Mesendoderm (in vitro differentiated cells): ENCODE measurements around the gene ARSG.

Experiments used
- DNase-seq: peaks from one replicate; pipeline ENCODE4 v3.0.0; 2013
- H2AK5ac ChIP-seq: 2 replicates; pipeline ENCODE4 v1.6.1; 2013; ENCODE audit warnings: low read length, inconsistent platforms
- H2BK120ac ChIP-seq: 2 replicates; pipeline ENCODE4 v1.6.1; 2013; ENCODE audit warnings: low read depth, mild to moderate bottlenecking, low read length, moderate library complexity, mixed read lengths
- H2BK15ac ChIP-seq: replicated peaks from 2 replicates; pipeline ENCODE4 v1.6.1; 2013; ENCODE audit warnings: low read depth, mild to moderate bottlenecking, moderate library complexity
- H2BK5ac ChIP-seq: 2 replicates; pipeline ENCODE4 v1.6.1; 2013; ENCODE audit warnings: low read length, inconsistent platforms
- H3K18ac ChIP-seq: 2 replicates; pipeline ENCODE4 v1.6.1; 2013; ENCODE audit warnings: mild to moderate bottlenecking, low read length, mixed read lengths
- H3K23ac ChIP-seq: one replicate; pipeline ENCODE4 v1.6.1; 2013; ENCODE audit warnings: low read length
- H3K27ac ChIP-seq: 2 replicates; pipeline ENCODE4 v1.5.1; 2013; ENCODE audit warnings: low read depth, mild to moderate bottlenecking, inconsistent platforms, low read length, moderate library complexity
- H3K27me3 ChIP-seq: 2 replicates; pipeline ENCODE4 v1.6.1; 2013; ENCODE audit warnings: low read length, control low read depth, mild to moderate bottlenecking, inconsistent platforms; ENCODE audit not compliant: insufficient read depth, poor library complexity
- H3K36me3 ChIP-seq: 2 replicates; pipeline ENCODE4 v1.6.1; 2013; ENCODE audit warnings: low read length, inconsistent platforms; ENCODE audit not compliant: control insufficient read depth, insufficient read depth
- H3K4ac ChIP-seq: one replicate; pipeline ENCODE4 v1.6.1; 2013; ENCODE audit warnings: low read depth, mild to moderate bottlenecking, low read length, moderate library complexity
- H3K4me1 ChIP-seq: 2 replicates; pipeline ENCODE4 v1.6.1; 2013; ENCODE audit warnings: low read depth, low read length, inconsistent platforms; ENCODE audit not compliant: control insufficient read depth
- H3K4me2 ChIP-seq: 2 replicates; pipeline ENCODE4 v1.6.1; 2013; ENCODE audit warnings: low read length
- H3K4me3 ChIP-seq: 2 replicates; pipeline ENCODE4 v1.5.1; 2013; ENCODE audit warnings: mild to moderate bottlenecking, low read length
- H3K56ac ChIP-seq: one replicate; pipeline ENCODE4 v1.6.1; 2013; ENCODE audit warnings: low read length
- H3K79me1 ChIP-seq: 2 replicates; pipeline ENCODE4 v1.6.1; 2013; ENCODE audit warnings: low read length, inconsistent platforms
- H3K79me2 ChIP-seq: 2 replicates; pipeline ENCODE4 v1.6.1; 2013; ENCODE audit warnings: mild to moderate bottlenecking, low read length; ENCODE audit not compliant: control insufficient read depth, insufficient read depth
- H3K9ac ChIP-seq: 2 replicates; pipeline ENCODE4 v1.6.1; 2013; ENCODE audit warnings: low read length, inconsistent platforms
- H4K5ac ChIP-seq: one replicate; pipeline ENCODE4 v1.6.1; 2013; ENCODE audit warnings: low read length
- H4K8ac ChIP-seq: one replicate; pipeline ENCODE4 v1.6.1; 2013; ENCODE audit warnings: low read depth, mild to moderate bottlenecking, control low read depth, low read length, moderate library complexity
- WGBS: extraction: QIAGEN DNeasy Blood & Tissue Kit; methylation state at CpG from one replicate; pipeline ENCODE4 v1.1.7; 2013; ENCODE audit warnings: low lambda C conversion rate, missing lambda C conversion rate; ENCODE audit not compliant: insufficient coverage; ENCODE audit errors: extremely low coverage; 5-methylcytosine and 5-hydroxymethylcytosine counted together

The ARSG gene

DNA sequence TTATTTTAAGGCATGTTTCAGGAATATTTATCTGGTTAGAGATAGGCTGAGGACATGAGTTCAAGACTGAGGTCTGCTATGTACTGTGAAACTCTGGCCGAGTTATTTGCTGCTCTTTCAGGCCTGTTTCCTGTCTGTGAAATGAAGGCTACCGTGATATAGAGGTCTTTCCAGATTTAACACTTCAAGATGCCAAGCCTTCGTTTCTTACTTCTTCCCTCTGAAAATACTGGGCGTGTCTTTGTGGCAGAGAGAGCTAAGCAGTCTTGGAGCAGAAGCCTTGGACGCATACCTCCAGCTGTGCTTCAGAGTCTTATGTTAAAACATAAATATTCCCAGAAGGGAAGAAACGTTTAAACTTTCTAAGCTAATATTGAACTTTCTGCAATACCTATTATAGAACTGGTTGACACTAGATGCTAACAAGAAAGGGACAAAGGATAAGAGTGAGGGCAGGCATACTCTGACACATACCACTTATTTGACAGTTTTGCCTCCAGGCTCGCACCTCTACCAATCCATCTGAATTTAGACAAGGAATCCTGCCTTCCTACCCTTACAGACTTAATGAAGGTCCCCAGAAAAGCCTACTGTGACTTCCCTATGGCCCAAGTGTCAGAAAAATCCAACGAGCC, 148.5 kb downstream of the ARSG start:
- no CpG with 5 or more reads among the region's 8 CpGs for WGBS
- Histone ChIP-seq H3K4me2 (no peak overlapping the region), H3K56ac (no peak overlapping the region)

DNA sequence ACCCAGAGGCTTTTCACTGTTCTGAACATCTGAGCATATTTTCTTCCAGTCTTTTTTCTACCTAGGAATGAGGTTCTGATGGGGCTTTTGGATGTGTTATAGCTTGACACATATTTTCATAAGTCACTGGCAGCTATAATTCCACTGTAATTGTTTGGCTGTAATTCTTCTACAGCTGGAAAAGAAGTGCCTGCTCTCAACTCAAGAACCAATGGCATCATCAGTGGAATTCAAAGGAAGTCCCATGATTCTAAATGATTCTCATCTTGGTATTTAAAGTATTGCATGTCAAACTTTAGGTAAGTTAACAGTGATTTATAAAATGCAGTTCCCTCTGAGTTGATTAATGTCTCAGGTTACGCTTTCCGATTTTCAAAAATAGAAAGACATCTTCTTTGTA, 149.2 kb downstream of the ARSG start:
- no peak overlapping the region for H3K23ac ChIP-seq
- no peak overlapping the region for H2AK5ac ChIP-seq
- H3K18ac ChIP-seq: no peak overlapping the region
- WGBS: no CpG with 5 or more reads among the region's 2 CpGs
- H2BK120ac ChIP-seq: no peak overlapping the region
- no peaks in the 10 kb centered on the region for H3K79me1 ChIP-seq
- H3K4ac ChIP-seq: no peak overlapping the region
- no peaks in the 10 kb centered on the region for H3K79me2 ChIP-seq
- no peak overlapping the region for H4K5ac ChIP-seq
- no peak overlapping the region for H3K56ac ChIP-seq
- no peak overlapping the region for H3K9ac ChIP-seq
- no peaks in the 10 kb centered on the region for H3K4me1 ChIP-seq
- H3K4me3 ChIP-seq: no peak overlapping the region
- H2BK5ac ChIP-seq: no peak overlapping the region
- no peak overlapping the region for H4K8ac ChIP-seq
- no peaks in the 10 kb centered on the region for H3K36me3 ChIP-seq
- DNase-seq: no peak
- H3K27ac ChIP-seq: no peak overlapping the region
- no peak overlapping the region for H3K4me2 ChIP-seq
- no peaks in the 10 kb centered on the region for H3K27me3 ChIP-seq
- H2BK15ac ChIP-seq: no peak overlapping the region

More for the DNA sequence above, 148.5 kb downstream of the ARSG start:
- no peak overlapping the region for H3K18ac ChIP-seq
- H3K9ac ChIP-seq: no peak overlapping the region
- H3K27ac ChIP-seq: no peak overlapping the region
- H4K5ac ChIP-seq: no peak overlapping the region
- no peaks in the 10 kb centered on the region for H3K27me3 ChIP-seq
- H2AK5ac ChIP-seq: no peak overlapping the region
- no peak for DNase-seq
- no peak overlapping the region for H2BK15ac ChIP-seq
- H3K36me3 ChIP-seq: no peaks in the 10 kb centered on the region
- H3K23ac ChIP-seq: no peak overlapping the region
- no peak overlapping the region for H3K4me3 ChIP-seq
- H3K4ac ChIP-seq: no peak overlapping the region
- H3K79me1 ChIP-seq: no peaks in the 10 kb centered on the region
- H2BK5ac ChIP-seq: no peak overlapping the region
- H3K79me2 ChIP-seq: no peaks in the 10 kb centered on the region
- H4K8ac ChIP-seq: no peak overlapping the region
- no peak overlapping the region for H2BK120ac ChIP-seq
- H3K4me1 ChIP-seq: no peaks in the 10 kb centered on the region

DNA sequence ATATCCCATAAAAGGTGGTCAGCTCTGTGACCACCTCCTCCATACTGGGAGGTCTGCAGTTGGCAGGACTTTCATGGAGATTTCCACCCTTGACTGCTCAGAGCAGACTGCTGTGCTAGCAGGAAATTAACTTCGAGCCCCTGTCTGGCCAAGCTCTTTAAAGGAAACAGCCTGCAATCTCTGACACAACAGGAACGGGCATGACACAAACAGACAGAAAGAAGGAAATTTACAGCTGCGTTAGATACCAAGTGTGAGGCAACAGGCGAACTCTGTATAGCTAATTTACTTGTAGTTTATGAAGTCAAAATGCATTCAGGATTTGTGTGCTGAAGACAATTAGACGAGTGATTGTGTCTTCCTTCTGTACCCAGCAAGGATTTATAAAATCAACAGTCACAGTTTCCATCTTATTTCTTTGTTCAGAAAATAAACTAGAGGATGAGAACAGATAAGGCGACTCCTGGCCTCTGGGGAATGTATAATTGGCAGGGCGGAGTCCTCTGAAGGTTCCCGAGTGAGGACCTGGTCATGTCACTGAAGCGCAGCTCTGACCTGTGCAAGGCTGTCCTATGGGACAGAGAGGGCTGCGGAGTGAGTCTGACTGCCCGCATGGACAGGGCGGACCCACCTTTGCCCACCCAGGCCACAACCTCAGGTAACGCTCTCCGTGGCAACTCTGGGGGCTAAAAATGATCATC, 149.9 kb downstream of the ARSG start:
- Histone ChIP-seq H2AK5ac (no peak overlapping the region), H4K8ac (no peak overlapping the region), H3K27ac (no peak overlapping the region), H3K4ac (peak overlapping the region; percentile 47), H3K4me2 (no peak overlapping the region), H3K23ac (no peak overlapping the region), H2BK120ac (no peak overlapping the region), H3K27me3 (no peaks in the 10 kb centered on the region), H2BK15ac (no peak overlapping the region), H3K79me2 (no peaks in the 10 kb centered on the region), H3K4me3 (no peak overlapping the region), H3K56ac (no peak overlapping the region), H3K9ac (no peak overlapping the region), H3K18ac (peak overlapping the region; percentile 14), H3K4me1 (no peaks in the 10 kb centered on the region), H2BK5ac (no peak overlapping the region), H3K79me1 (no peaks in the 10 kb centered on the region), H3K36me3 (no peaks in the 10 kb centered on the region), H4K5ac (no peak overlapping the region)
- no peak for DNase-seq
- no CpG with 5 or more reads among the region's 14 CpGs for WGBS

DNA sequence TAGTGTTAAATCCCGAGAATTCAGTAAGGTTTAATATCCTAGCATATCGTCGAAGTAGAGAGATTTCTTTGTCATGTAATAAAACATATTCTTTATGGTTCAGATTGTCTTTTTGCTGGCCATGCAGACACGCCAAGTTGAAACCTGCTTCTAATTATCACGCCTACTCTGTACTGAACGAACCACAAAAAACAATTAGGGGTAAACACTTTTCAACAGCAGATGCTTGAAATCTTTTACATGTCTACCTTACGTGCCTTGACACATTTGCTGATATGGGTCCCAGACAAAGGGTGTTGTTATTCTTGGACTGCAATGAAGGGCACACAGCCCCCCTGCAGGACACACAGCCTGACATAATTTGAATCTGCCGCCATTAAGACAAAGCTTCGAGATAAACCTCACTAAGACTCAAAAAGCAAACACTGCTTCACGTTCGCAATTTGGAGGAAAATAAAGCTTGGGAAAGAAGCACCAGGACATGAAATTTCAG, 152.7 kb downstream of the ARSG start:
- no peaks in the 10 kb centered on the region for H3K27me3 ChIP-seq
- WGBS: no CpG with 5 or more reads among the region's 11 CpGs

DNA sequence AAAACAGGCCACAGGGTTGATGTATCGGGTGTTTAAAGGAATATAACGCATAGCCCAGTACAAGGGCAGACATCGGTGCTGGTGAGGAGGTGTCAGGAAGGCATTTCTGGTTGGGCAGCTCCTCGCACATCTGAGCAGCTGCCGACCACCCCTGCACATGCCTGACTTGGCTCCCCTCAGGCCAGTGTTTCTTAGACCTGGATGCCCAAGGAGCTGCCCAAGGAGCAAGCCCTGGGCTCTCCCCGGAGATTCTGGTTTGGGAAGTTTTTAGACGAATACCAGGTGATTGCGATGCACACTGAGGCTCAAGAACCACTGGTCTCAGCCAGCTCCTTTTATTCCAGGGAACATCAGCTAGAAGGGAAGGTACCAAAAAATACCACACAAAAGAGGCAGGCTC, 154.4 kb downstream of the ARSG start:
- no peak overlapping the region for H2AK5ac ChIP-seq
- H3K4me2 ChIP-seq: no peak overlapping the region
- H3K27me3 ChIP-seq: no peaks in the 10 kb centered on the region
- H4K5ac ChIP-seq: no peak overlapping the region
- no peak overlapping the region for H3K23ac ChIP-seq
- no peak overlapping the region for H2BK120ac ChIP-seq
- no peak overlapping the region for H3K4me3 ChIP-seq
- no peak overlapping the region for H2BK15ac ChIP-seq
- WGBS: no CpG with 5 or more reads among the region's 8 CpGs
- H3K36me3 ChIP-seq: no peaks in the 10 kb centered on the region
- no peaks in the 10 kb centered on the region for H3K79me2 ChIP-seq
- no peak overlapping the region for H3K18ac ChIP-seq
- H3K9ac ChIP-seq: no peak overlapping the region
- no peak for DNase-seq
- no peak overlapping the region for H3K27ac ChIP-seq
- no peak overlapping the region for H3K56ac ChIP-seq
- no peak overlapping the region for H4K8ac ChIP-seq
- no peak overlapping the region for H3K4ac ChIP-seq
- no peak overlapping the region for H2BK5ac ChIP-seq
- no peaks in the 10 kb centered on the region for H3K79me1 ChIP-seq
- H3K4me1 ChIP-seq: no peaks in the 10 kb centered on the region

More for the DNA sequence above, 152.7 kb downstream of the ARSG start:
- Histone ChIP-seq H3K27ac (no peak overlapping the region), H2BK5ac (no peak overlapping the region), H3K4ac (no peak overlapping the region), H3K4me1 (no peaks in the 10 kb centered on the region), H3K23ac (no peak overlapping the region), H3K4me3 (no peak overlapping the region), H3K4me2 (no peak overlapping the region), H2BK15ac (no peak overlapping the region), H2AK5ac (no peak overlapping the region), H3K9ac (no peak overlapping the region), H4K8ac (no peak overlapping the region), H3K79me1 (no peaks in the 10 kb centered on the region), H2BK120ac (no peak overlapping the region), H3K18ac (no peak overlapping the region), H3K56ac (no peak overlapping the region), H4K5ac (no peak overlapping the region), H3K79me2 (no peaks in the 10 kb centered on the region), H3K36me3 (no peaks in the 10 kb centered on the region)
- DNase-seq: no peak
